OCI-LY1 (cell line): ENCODE data around the gene HNRNPA3.

ENCODE experiments used
- H2AFZ ChIP-seq: fragments of 200-600 bp; sonication (generic), shearing (Covaris generic); 2 replicates; pipeline ENCODE4 v1.6.0; 2014; ENCODE audit warnings: antibody characterized with exemption, mild to moderate bottlenecking, low read length
- H3F3A ChIP-seq: fragments of 200-600 bp; sonication (generic), shearing (Covaris generic); 2 replicates; pipeline ENCODE4 v1.6.0; 2014; ENCODE audit warnings: mild to moderate bottlenecking, antibody characterized with exemption, low read length, moderate library complexity; ENCODE audit not compliant: insufficient read depth
- H3K27ac ChIP-seq: fragments of 200-600 bp; sonication (generic); 2 replicates; pipeline ENCODE4 v1.5.1; 2014; ENCODE audit warnings: low read length, mixed run types, mild to moderate bottlenecking, low read depth; ENCODE audit not compliant: poor library complexity, severe bottlenecking
- H3K27me3 ChIP-seq: fragments of 200-600 bp; sonication (generic); 2 replicates; pipeline ENCODE4 v1.6.0; 2014; ENCODE audit warnings: antibody characterized with exemption, mild to moderate bottlenecking, low read length, moderate library complexity; ENCODE audit not compliant: insufficient read depth
- H3K36me3 ChIP-seq: fragments of 200-600 bp; sonication (generic); 2 replicates; pipeline ENCODE4 v1.6.1; 2014; ENCODE audit warnings: mild to moderate bottlenecking, antibody characterized with exemption, low read length, moderate library complexity, mixed read lengths; ENCODE audit not compliant: insufficient read depth
- H3K4me1 ChIP-seq: fragments of 200-600 bp; sonication (generic); 2 replicates; pipeline ENCODE4 v1.5.1; 2014; ENCODE audit warnings: mild to moderate bottlenecking, low read length, moderate library complexity; ENCODE audit not compliant: insufficient read depth, severe bottlenecking
- H3K4me2 ChIP-seq: fragments of 200-600 bp; sonication (generic), shearing (Covaris generic); 2 replicates; pipeline ENCODE4 v1.6.1; 2014; ENCODE audit warnings: low read length
- H3K4me3 ChIP-seq: fragments of 200-600 bp; sonication (generic); 2 replicates; pipeline ENCODE4 v1.5.1; 2014; ENCODE audit warnings: low read length, low read depth, mild to moderate bottlenecking, mixed read lengths; ENCODE audit not compliant: poor library complexity, severe bottlenecking
- H3K79me2 ChIP-seq: fragments of 200-600 bp; shearing (Covaris generic); 2 replicates; pipeline ENCODE4 v1.6.1; 2016; ENCODE audit warnings: mixed run types, low read length, mixed read lengths; ENCODE audit not compliant: insufficient read depth
- H3K9ac ChIP-seq: fragments of 200-600 bp; sonication (generic), shearing (Covaris generic); 2 replicates; pipeline ENCODE4 v1.6.1; 2014; ENCODE audit warnings: mild to moderate bottlenecking, low read length, mixed read lengths
- H3K9me2 ChIP-seq: fragments of 200-600 bp; sonication (generic), shearing (Covaris generic); 2 replicates; pipeline ENCODE4 v1.6.1; 2014; ENCODE audit warnings: low read depth, mild to moderate bottlenecking, low read length, mixed read lengths
- H3K9me3 ChIP-seq: fragments of 200-600 bp; shearing (Covaris generic); 2 replicates; pipeline ENCODE4 v1.6.1; 2014; ENCODE audit warnings: low read length, mixed read lengths
- H4K20me1 ChIP-seq: fragments of 200-600 bp; sonication (generic), shearing (Covaris generic); 2 replicates; pipeline ENCODE4 v1.6.0; 2016; ENCODE audit warnings: mild to moderate bottlenecking, low read length; ENCODE audit not compliant: insufficient read depth
- EZH2 ChIP-seq: fragments of 200-600 bp; sonication (generic), shearing (Covaris generic); IDR thresholded peaks from 2 replicates; pipeline ENCODE4 v1.8.0; 2017; ENCODE audit warnings: borderline replicate concordance, mixed run types, mild to moderate bottlenecking, antibody characterized with exemption, low read length, moderate library complexity, mixed read lengths
- TF ChIP-seq, protein P1 (sequence below): fragments of 200-600 bp; sonication (generic), shearing (Covaris generic); IDR thresholded peaks from 2 replicates; pipeline ENCODE4 v1.5.1; 2017; ENCODE audit warnings: mild to moderate bottlenecking, antibody characterized with exemption, low read length, moderate library complexity, mixed read lengths

Gene HNRNPA3

GRCh38 chr2:177201919-177202346 lies 10.7 kb upstream of the HNRNPA3 start:
- Histone ChIP-seq H3K27me3 (no peaks in the 10 kb centered on the region), H3F3A (no peaks in the 10 kb centered on the region), H3K27ac (no peak overlapping the region), H3K4me2 (no peak overlapping the region; the same call in 1 of the 2 replicates), H3K36me3 (no peaks in the 10 kb centered on the region), H3K9me2 (no peaks in the 10 kb centered on the region), H3K9ac (no peak overlapping the region), H3K9me3 (no peaks in the 10 kb centered on the region), H3K4me3 (no peak overlapping the region), H2AFZ (no peak overlapping the region), H3K4me1 (peaks cover 4% of the 10 kb centered on the region), H4K20me1 (no peaks in the 10 kb centered on the region), H3K79me2 (no peaks in the 10 kb centered on the region)
- TF ChIP-seq, protein P1, sequence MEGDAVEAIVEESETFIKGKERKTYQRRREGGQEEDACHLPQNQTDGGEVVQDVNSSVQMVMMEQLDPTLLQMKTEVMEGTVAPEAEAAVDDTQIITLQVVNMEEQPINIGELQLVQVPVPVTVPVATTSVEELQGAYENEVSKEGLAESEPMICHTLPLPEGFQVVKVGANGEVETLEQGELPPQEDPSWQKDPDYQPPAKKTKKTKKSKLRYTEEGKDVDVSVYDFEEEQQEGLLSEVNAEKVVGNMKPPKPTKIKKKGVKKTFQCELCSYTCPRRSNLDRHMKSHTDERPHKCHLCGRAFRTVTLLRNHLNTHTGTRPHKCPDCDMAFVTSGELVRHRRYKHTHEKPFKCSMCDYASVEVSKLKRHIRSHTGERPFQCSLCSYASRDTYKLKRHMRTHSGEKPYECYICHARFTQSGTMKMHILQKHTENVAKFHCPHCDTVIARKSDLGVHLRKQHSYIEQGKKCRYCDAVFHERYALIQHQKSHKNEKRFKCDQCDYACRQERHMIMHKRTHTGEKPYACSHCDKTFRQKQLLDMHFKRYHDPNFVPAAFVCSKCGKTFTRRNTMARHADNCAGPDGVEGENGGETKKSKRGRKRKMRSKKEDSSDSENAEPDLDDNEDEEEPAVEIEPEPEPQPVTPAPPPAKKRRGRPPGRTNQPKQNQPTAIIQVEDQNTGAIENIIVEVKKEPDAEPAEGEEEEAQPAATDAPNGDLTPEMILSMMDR, result no peak
- no peak for TF ChIP-seq EZH2

DNA sequence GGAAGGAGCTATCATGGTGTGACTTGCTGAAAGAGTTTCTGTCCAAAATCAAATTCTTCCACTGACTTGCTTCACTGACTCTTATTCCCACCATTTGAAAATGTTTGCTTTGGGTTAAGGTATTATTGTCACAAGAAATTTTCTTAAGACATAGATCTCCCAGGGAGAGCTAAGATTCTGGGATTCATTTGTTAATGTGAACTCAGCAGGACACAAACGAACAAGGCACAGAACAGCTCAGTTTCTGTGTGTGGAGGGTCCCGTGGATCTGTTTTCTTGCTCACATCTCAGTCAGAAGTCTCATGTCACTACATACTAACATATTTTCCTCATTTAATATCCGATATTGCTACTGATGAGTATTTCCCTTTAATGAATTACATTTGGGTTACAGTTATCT lies 8.2 kb upstream of the HNRNPA3 start:
- no peaks in the 10 kb centered on the region for H3K27me3 ChIP-seq
- H3K36me3 ChIP-seq, result no peaks in the 10 kb centered on the region
- H2AFZ ChIP-seq, result no peak overlapping the region
- no peak overlapping the region for H3K27ac ChIP-seq
- H4K20me1 ChIP-seq, result no peaks in the 10 kb centered on the region
- H3K9me3 ChIP-seq, result no peaks in the 10 kb centered on the region
- H3K79me2 ChIP-seq, result no peaks in the 10 kb centered on the region
- H3F3A ChIP-seq, result no peaks in the 10 kb centered on the region
- no peaks in the 10 kb centered on the region for H3K9me2 ChIP-seq
- no peak overlapping the region for H3K4me2 ChIP-seq
- TF ChIP-seq EZH2, result no peak
- TF ChIP-seq, protein P1, result no peak
- H3K9ac ChIP-seq, result no peak overlapping the region
- peaks cover 10% of the 10 kb centered on the region for H3K4me1 ChIP-seq
- H3K4me3 ChIP-seq, result no peak overlapping the region

GRCh38 chr2:177207101-177207500 lies 5.5 kb upstream of the HNRNPA3 start:
- no peak overlapping the region for H3K4me2 ChIP-seq
- no peak for TF ChIP-seq EZH2
- TF ChIP-seq, protein P1, result no peak
- H3K4me3 ChIP-seq, result no peak overlapping the region
- H3K79me2 ChIP-seq, result peaks cover 13% of the 10 kb centered on the region
- H3K9me3 ChIP-seq, result no peaks in the 10 kb centered on the region
- H3F3A ChIP-seq, result no peaks in the 10 kb centered on the region
- no peak overlapping the region for H2AFZ ChIP-seq
- no peaks in the 10 kb centered on the region for H3K9me2 ChIP-seq
- no peaks in the 10 kb centered on the region for H3K36me3 ChIP-seq
- no peak overlapping the region for H3K9ac ChIP-seq
- no peaks in the 10 kb centered on the region for H3K27me3 ChIP-seq
- peaks cover 21% of the 10 kb centered on the region for H3K4me1 ChIP-seq
- H4K20me1 ChIP-seq, result no peaks in the 10 kb centered on the region
- H3K27ac ChIP-seq, result no peak overlapping the region
